Stimulated activated CD4-positive, alpha-beta T cell treated with anti-CD3 and anti-CD28 coated beads, TNF-alpha, amount 100 ng/mL, for 24 hours (primary cell): ENCODE data around the gene EIF4E2.

Experiments
- DNase-seq, 3 experiments: peaks; one replicate each; pipeline ENCODE4 v3.0.0-alpha.2; 2020; ENCODE audit warnings: low read depth in 3 of 3

Gene EIF4E2, protein sequence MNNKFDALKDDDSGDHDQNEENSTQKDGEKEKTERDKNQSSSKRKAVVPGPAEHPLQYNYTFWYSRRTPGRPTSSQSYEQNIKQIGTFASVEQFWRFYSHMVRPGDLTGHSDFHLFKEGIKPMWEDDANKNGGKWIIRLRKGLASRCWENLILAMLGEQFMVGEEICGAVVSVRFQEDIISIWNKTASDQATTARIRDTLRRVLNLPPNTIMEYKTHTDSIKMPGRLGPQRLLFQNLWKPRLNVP

DNA sequence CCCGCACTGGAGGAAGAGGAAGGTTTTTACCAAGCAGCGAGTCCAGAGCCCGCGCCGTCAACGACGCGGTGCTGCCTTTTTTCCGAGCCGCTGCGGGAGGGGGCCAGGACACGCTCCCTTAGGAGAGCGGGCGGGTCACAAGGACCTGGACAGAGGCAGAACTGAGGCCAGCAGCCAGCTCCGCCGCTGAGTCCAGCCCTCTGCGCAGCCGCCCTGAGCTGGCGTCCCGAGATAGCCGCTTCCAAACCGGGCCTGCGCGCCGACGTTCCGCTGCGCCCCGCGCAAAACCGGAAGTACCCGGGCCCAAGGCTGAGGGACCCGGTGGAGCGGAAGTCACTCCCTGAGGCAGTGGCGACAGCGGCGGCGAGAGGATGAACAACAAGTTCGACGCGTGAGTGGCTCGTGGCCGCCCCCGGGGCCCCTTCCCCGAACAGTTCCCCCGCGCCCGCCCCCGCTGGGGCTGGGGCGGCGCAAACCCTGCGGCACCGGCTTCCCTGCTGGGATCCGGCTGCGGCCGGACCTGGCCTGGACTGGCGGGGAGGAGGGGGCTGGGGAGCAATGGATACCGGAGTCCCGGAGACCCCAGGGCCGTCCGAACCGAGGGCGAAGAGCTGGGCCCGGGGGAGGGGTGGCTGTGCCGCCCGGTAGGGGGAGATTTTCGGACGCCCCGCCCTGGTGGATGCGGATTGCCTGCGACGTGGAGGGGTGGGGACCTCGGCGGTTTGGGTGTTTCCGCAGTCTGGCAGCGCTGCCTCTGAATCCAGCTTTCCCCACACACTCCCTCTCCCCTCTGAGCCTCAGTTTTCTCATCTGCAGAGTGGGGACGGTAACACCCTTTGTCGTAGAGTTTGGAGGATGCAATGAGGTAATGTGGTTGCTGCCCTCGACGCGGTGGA is at the start of gene EIF4E2, which contains the start of gene TIGD1:
Gene EIF4E2 (plus strand): TSS at position 336 of the 896 bp plus-strand sequence. CDS start 36 bp downstream, at position 372.
Gene TIGD1 (minus strand): TSS at position 204 of the 896 bp plus-strand sequence. CDS start 675 bp downstream, outside the sequence.
- DNase-seq, result peak; percentile 85 to 91 (median 89)

DNA sequence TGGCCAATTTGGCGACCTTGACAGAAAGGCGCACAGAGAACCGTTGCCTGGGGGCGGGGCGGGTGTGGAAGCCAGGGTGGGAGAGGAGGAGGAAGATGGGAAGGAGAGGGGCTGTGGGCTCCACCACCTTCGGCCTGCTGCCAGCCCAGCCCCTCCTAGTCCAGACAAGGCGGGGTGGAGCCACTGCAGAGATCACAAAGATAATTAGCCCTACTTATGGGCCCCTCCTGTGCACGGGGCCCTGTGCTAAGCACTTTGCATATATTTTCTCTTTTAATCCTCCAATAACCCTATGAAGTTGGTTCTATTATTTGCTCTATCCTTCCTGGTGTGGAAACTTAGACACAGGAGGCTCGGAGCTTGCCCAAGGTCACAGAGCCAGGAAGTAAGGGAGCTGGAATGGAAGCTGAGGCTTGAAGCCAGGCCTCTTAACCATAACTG is 49.1 kb upstream of the EIF4E2 start:
- no peak for DNase-seq

DNA sequence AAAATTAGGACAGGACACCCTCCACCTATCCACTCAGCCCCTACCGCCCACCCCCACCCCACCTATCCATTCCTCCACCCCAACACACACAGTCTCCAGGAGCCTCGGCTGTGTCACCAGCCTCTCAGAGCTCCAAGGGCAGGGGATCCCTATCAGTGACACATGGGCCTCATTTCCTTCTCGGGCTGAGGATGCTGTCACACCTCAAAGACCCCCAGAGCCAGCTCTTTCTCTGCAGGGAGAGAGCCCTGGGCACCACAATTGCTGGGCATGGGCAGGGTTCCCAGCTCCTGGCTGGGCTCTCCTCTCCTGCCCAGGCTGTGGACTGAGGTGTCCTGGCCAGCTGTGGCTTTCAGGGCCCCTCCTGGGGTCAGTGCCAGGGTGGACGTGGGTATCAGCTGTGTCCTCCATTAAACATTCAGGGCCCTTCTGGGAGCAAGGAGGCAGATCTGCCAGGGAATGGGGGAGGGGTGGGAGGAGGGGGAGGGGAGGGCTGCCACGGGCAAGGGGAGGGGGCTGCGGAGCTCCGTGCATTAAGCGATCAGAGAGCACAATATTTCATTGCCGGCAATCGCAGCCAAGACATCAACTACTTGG is 48.6 kb upstream of the EIF4E2 start:
- DNase-seq, result no peak

DNA sequence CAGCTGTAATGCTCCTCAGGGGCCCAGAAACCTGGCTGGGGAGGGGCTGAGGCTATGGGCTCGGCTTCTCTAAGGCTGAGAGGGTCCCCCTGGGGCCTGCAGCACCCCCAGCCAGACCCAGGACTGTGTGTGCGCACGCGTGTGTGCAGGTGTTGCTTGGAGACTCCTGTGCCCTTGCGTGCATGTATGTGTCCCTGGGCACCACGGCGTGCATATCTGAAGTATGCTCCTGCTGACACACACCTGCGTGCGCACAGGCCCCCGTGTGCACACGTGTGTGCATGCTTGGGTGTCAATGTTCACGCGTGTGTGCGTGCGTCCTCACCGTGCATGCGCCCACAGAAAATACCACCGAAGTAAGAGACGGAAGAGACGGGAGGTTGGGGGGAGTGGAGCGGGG is 48.0 kb upstream of the EIF4E2 start:
- DNase-seq, result no peak

DNA sequence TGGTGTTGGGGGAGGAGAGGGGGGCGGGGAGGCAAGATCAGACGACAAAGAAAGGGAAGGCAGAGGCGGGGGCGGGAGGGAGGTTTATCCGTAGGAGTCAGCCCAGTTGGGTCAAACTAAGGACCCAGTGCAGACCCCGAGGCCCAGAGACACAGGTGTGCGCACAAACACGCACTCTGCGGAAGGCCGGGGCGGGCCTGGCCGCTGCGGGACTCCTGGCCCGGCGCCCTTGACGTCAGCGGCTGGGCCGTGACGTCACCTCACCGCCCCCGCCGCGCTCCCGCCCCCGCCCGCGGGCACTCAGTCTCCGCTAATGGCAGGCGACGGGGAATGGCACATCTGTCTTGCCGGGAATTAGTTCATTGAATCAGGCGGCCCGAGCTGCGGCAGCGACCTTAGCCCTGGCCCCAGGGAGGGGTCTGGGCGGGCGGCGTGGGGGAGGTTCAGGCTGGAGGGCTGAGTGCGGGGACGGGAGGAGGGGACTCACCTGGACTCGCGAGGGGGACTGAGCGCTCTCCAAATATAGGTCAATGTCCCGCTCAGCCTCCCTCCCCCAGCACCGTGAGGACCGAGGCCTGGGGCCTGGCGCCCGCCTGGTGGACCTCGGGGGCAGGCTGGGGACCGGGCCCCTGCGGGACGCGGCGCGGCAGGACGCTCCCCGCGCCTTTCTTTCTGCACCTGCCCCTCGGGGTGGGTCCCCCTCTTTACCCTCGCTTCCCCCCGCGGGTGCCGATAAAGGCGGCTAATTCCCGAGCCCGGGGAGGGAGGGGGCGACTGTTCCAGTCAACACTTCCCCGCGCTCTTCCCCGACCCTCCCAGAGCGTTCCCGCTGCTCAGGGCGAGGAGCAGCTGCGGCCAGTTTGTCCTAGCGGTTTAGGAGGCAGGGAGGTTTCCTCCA is 47.3 kb upstream of the EIF4E2 start:
- peak in 2 of 3 experiments; percentile 6 to 45 for DNase-seq

DNA sequence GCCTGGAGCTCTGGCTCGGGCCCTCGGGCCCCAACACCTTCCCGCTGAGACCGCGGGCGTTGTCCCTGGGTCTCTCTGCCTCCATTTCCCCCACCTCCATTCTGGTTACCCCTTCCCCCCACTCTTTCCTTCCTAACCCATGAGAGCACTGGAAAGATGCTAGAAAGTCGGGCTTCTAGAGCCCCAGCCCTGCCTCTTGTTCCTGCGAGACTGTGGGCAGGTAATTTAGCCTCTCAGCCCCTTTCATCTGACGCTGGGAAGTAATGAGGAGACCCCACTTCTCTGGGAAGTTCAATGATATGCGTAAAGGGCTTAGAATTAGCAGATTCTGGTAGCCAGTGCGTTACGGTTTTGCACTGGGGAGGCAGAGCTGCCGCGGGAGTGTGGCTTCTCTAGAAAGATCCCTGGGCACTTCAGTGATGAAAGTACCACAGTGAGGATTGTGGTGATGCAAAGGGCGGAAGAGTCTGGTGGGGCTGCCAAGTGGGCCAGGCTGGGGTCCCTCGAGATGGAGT is 46.6 kb upstream of the EIF4E2 start:
- DNase-seq, result no peak

DNA sequence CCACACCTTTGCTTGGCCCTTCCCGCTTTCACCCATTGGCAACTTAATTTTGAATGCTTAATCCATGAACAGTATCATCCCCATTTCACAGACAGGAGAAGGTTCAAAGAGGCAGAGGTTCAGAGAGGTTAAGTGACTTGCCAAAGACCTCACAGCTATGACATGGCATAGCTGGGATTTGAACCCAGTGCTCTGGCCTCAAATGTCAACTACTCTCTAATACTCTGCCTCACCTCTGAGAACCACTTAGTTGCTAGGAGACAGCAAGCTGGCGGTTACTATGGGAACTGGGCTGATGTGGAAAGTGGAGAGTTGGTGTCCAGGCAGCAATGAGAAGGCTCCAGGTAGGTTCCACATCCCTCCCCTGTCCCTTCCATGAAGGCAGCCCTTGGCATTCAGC is 46.1 kb upstream of the EIF4E2 start:
- DNase-seq, result no peak

DNA sequence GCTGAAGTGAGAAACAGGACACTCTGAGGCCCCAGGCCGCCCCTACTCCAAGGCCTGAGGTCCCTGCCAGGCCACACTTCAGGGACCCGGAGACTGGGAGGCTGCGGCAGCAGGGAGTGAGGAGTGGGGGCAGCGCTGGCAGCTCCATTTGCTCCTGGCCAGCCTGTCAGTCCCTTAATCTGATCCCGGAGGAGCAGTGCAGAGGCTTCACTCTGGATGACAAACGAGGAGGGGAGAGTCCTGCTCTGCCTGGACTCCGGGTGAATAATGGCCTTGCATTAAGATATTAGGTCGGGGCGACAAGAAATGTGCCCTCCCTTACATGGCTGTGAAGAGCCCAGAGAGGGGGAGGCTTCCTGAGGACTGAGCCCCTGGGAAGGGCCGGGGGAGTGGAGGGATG is 44.6 kb upstream of the EIF4E2 start:
- DNase-seq, result no peak

DNA sequence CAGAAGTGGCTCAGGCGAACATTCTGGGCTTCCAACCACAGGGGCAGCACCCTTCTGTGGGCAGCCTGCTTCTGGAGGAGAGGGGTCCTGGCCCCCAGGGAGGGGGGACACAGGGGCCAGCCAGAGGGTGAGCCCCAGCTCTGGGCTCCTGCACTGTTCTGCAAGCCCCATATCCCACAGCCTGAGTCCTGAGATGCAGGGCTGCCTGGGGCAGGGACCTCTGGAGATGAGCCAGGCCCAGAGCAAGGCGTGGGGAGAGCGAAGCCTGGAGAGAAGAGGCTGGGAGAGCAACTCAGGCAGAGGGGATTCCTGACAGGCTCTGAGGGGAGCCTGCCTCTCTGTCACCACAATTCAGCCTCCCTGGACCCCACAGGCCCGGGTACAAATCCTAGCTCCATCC is 43.8 kb upstream of the EIF4E2 start:
- DNase-seq, result no peak

DNA sequence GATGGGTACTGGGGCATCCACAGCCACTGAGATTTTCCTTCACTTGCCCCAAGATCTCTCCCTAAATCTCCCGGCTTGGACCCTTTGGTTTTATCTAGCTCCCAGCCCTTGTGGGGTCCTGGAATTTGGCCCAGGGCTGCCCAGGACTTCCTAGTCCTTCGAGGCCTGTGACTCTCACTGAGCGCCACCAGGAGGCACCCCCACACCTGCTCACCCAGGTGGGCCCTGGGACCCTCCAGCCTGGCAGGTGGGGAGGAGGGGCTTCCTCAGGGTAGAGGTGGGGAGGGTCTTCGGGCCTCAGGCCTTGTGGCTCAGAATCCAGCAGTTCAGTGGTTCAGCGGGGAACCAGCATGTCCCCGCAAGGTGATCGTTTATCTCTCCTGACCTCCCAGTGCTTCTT is 42.2 kb upstream of the EIF4E2 start:
- DNase-seq, result no peak

DNA sequence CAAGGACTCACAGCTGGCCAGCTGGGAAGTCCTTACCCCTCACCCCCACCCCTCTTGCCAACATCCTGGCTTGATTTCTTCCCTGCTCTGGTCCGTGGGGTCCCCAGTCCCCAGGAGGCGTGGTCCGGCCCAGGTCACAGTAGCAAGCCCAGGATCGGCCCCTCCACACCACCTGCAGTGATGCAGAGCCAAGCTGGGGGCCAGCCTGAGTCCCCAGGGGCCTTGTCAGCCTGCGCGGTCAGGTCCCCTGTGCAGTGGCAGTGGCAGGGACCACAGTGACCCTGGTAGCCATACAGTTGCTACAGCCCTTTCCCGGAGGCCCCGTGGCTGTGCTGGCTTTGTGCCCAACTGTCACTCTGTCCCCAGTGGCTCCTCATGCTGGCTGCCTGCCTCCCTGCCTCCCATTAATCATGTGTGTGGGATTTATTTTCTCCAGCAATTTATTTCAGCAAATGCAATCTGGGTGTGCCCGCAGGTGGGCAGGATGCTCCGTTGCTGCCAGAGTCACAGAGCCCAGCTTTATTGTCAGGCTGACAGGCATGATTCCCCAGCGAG is 39.1 kb upstream of the EIF4E2 start:
- no peak for DNase-seq

DNA sequence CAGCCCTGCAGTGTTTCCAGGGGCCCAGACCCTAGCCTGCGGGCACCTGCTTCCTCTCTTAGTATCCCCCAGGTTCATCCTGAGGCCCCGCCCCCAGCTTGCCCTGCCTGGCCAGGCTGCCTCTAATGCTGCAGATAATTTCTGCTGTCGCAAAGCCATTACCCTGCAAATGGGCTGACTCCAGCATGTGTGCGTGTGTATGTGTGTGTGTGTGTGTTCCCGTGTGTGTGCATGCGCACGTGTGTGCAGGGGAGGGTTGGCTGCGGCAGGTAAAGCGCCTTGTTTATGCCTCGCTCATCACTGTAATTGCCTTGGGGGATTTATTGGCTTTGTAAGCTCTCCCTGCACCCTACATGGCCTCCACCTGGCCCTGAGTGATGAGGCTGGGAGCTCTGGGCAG is 37.9 kb upstream of the EIF4E2 start:
- no peak for DNase-seq

DNA sequence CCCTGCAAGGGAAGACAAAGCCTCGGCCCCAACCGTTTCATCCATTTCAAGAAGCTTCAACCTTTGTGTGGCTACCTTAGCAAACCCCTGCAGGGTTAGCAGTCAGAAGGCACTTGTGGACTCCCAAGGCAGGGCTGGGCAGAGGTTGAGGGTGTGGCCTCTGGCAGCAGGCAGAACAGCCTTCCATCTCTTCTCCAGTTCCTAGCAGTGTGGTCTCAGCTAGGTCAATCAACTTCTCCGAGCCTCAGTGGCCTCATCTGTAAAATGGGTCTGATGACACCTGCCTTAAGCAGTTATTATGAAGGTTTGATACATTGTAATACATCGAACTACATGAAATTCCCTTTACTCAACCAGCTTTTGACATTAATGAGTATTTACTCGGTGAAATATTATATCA is 37.1 kb upstream of the EIF4E2 start:
- no peak for DNase-seq

DNA sequence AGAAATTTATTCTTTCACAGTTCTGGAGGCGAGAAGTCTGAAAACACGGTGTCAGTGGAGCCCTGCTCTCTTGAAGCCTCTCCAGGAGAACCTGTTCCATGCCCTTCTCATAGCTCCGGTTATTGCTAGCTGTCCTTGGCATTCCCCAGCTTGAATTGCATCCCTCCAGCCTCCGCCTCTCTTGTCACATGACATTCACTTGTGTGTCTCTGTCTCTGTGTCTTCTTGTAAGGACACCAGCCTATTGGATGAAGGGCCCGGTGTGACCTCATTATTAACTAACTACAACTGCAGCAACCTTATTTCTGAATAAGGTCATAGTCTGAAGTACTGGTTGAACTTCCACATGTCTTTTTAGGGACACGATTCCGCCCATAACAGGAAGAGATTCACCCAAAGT is 34.9 kb upstream of the EIF4E2 start:
- no peak for DNase-seq

DNA sequence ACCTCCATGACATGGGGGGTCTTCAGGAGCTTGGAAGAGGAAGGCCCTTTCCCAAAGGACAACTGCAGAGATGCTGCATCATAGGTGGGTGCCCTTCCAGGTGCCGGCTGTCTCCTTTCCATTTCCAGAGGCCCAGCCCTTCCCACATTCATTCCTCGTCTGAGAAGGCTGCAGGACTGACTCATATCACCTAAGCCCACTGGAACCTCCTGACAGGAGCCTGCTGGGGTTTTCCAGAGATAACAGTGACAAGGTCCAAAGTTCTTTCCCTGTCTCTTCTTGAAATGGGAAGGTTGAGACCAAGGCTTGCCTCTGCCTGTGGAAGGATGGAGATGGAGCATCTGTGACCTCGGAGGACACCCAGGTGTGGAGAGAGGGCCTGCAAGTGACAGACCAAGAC is 33.9 kb upstream of the EIF4E2 start:
- no peak for DNase-seq

DNA sequence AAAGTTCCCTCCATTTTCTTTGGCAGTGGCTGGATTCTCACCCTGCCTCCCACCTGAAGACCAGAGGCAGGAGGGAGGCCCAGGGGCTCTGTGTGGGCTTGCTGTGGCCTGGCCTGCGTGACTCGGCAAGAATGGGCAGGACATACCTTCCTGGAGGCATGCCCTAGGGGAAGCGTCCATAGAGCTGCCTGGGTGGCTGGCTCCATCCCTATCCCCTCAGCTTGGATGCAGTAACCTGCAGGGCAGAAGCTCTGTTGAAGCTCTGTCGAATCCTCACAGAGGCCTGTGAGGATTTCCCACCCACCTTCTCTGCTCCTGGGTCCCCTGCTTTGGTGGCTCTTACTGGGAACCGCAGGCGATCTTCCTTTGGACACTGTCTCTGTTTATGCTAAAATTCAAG is 31.6 kb upstream of the EIF4E2 start:
- no peak for DNase-seq

DNA sequence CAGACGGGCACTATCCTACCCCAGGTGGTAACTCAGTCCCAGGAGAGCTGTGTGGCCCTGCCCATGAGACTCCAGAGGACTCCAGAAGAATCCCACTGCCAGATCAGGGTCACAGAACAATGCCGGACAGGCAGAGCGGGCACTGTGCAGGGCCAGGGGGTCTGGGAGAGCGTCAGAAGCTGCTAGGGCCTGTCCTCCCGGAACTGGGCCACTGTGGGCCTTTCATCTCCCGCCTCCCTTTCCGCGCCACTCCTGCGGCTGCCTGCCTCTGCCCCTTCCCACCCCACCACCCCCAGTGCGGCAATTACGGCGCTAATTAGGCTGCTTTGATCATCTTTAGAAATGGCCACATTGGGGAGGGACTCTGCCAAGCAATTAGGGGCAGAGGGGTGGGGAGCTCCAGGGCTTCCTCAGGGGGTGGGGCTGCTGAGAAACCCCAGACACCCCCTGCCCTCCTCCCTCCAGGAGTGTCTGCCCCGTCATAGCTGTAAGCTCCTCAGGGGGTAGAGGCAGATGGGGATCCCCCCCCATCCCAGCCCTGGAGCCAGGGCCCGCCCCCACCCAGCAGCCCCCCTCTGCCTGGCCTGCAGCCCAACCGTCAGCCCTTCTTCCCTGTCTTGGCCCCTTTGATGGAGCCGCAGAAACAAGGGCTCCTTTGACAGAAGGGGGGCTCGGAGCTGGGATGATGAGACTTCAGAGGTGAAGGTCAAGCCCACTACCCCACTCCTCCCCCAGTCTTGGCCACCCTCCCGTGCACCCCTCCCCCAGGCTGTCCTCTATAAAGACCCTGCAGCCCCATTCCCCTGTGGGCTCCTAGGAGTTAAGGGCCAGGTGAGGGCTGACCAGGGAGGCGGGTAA is 30.7 kb upstream of the EIF4E2 start, which contains the start of gene PRSS56:
Gene PRSS56 (plus strand): TSS at position 808 of the 858 bp plus-strand sequence. CDS start 211 bp downstream, outside the sequence.
- no peak for DNase-seq

DNA sequence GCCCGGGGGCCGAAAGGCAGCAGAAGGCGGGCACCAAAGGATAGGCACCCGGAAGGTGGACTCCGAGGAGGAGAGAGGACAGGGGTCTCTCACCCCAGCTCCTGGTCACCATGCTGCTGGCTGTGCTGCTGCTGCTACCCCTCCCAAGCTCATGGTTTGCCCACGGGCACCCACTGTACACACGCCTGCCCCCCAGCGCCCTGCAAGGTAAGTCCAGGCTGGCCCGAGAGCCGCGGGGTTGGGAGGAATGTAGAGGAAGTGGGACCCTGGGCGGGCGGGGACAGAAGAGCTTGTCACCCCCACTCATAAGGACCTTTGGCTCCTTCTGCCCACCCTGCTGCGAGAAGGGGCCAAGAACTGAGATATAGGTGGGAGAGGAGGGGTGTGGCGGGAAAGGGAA is 30.0 kb upstream of the EIF4E2 start:
- no peak for DNase-seq

DNA sequence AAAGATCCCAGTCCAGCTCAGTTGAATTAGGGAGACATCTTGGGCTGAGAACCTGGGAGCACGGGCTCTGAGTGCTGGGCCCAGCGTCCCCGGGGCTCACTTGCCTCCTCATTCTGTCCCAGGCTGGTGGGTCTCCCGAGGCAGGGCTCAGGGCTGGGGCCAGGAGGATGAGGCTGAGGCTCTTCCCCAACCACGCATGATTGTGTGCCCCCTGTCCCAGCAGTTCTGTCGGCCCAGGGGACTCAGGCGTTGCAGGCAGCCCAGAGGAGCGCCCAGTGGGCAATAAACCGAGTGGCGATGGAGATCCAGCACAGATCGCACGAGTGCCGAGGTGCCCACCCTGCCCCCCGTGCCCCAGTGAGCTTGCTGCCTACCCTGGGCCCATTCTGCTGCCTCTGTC is 29.4 kb upstream of the EIF4E2 start:
- DNase-seq, result no peak
